NCI-H2107 treated with DMSO at 0.1 percent for 48 hours (cell line): ENCODE measurements around the gene FHAD1.
A peak's percentile ranks its signal among the peaks of the same experiment; 100 is the strongest.
"Not testable (repeated sequence)": the region's sequence is repeated elsewhere in the genome, so short reads cannot be mapped to it uniquely, and the experiment has no call there.

ENCODE experiments used
- DNase-seq: peaks from one replicate; lab custom pipeline; 2025; ENCODE audit not compliant: unreplicated experiment; lab: John Stamatoyannopoulos, UW

Gene FHAD1

DNA sequence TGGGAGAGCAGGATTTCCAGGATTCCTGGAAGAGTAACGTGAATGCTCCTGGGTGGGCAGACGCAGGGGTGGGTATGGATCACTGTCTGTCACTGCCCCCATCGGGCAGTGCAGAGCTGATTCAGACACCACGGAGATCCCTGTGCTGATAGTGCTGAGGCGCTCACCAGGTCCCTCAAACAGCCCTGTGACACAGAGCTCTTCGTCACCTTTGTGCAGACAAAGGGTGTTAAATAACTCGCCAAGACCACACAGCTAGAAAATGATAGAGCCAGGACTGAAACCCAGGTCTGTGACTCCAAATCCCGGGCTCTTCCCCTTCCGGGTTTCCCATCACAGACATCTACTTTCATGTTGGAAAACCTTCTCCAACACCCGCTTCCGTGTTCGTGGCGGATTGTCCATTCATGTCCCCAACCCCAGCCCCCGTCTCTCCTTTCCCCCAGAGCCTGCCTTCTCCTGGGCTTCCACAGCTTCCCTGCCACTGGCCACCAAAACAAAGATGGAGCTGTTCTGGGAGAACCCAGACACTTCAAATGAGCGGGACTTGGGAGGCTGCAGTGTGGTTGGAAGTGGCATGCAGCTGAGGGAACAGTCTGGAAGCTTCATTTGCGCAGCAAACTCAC is 165.3 kb downstream of the FHAD1 start:
- no peak for DNase-seq

DNA sequence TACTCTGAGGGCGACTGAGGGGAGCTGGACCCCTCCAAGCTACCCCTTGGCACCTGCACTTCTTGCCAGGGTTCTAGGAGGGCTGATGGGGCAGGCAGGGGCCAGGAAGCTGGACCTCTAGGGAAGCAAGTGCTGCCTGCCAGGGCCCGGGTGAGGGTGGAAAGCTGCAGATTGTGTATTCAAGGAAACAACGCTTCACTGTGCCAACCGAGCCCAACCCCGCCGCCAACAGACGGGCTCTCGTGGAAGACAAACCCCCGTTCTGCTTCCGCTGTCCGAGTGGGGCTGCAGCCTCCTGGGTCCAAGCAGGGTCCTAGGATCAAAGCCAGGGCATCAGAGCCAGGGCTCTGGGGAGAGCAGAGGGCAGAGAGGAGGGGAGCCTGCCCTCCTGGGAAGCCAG is 165.8 kb downstream of the FHAD1 start:
- DNase-seq = no peak

DNA sequence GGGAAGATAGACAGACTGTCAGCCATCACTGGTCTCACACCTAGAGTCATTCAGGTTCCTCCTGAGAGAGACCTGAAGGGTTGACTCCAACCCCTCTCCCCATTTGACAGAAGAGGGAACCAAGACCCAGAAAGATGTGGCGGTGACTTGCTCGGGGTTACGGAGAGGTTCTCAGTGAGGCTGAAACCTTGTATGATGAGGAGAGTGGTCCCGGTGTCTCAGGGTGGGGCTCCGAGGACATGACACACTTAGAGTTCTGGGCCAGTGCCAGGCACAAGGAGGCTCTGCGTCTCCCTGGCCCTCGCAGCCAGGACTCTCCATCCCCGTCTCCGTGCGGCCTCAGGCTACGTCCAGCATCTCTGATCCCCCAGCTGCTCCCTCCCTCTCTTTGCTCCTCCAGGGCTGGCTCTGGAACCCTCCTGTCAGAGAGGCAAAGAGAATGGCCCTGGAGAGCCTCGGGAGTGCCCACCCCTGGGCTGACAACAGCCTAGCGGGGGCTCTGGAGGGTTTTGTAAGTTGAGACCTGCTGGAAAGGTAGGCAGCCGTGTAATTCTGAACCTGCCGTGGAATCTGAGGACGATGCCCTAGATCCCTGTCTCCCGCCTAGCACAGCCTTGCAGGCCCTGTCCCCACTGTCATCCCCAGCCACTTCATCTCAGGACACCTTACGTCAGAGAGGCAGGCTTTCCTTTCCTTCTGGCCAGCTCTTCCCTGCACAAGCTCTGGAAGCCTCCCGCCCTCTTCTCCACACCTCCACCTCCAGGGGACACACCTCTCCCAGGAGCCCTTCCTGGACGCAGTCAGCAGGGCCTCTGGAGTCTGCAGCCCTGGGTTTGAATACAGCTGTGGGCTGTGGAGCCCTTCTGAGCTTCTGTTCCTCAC is 166.8 kb downstream of the FHAD1 start:
- DNase-seq = no peak

DNA sequence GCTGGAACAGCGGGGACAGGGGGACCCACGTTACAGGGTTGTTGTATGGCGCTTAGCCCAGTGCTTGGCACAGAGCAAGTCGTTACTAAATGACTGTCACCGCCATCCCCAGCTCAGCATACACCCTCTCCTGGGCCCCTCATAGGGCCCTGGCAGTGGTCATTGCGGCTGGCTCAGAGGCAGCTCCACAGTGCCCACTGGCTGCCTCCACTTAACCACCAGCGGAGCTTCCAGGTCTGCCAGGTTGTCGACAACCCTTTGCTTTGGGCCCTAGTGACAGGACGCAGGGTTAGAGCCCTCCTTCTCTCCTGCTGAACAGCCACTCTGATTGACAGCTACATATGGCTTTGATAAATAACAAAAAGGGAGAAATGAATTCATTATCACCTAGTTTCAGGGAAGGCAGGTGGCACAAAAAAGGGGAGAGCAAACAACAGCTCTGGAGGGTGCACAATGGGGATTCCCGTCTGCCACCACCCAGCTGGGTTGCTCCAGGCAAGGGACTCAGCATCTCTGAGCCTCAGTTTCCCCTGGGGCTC is 167.5 kb downstream of the FHAD1 start:
- no peak for DNase-seq

DNA sequence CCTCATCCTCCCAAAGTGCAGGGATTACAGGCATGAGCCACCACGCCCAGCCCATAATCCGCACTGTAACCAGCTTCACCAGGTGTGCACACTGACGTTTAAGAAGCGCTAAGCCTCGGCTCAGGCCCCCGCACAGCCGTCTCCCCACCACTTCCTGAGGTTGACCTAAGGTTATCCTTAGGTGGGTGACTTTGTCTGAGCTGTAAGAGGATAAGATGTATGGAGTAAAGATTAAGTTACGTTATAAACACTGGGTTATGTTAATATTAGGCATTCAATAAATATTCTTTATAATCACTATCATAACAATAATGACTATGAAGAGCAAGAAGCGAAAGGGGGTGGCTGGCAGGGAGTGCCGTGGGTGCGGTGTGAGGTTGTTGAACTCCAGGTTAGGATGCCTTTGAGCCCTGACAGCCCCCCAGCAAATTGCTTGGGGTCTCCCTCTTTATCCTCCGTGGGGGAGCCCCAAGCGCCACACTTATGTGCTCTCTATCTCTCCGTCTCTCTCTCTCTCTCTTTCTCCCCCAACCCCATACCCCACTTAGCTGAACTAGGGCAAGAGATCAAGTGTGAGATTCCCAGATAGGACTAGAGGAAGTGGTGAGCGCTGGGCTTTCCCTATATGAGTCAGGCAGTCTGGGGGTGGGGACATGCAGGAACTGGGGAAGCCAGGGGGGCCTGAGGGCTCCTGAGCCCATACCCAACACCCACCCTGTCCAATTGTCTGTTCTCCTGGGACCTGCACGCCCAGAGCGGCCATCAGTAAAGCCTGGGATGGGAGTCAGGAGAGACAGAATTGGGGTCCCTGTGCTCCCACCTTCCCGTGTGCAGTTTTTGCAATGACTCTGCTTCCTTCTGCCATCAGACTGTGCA is 170.3 kb downstream of the FHAD1 start:
- no peak for DNase-seq

DNA sequence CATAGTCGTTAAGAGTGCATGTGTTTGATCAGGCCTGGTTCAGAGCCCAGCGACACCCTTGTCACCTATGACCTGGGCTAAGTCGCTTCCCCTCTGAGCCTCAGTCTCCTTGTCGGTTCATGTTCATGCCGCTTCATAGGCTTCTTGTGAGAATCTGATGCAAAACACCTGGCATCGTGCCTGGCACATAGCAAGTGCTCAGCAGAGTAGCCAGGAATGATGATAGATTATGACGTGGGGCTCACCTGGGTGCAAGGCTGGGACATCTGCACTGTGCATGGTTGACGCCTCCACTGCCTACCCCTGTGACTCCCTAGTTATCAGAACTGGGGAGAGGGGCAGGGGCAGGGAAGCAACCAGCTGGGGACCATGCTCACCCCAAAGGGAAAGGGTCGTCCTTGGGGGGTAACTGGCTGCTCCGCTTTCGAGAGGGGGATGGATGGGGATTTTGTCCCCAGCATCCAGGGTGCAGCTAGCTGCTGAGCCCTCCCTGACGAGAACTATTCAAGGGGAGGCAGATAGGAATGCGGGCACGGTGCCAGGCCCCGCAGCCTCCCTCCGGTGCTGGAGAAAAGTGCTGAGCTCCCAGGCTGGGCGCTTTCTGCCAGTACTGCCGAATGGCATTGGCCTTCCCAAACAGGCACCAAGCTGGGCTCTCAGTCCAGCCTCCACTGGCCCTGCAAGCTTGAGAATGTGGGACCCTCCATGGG is 171.9 kb downstream of the FHAD1 start:
- no peak for DNase-seq

DNA sequence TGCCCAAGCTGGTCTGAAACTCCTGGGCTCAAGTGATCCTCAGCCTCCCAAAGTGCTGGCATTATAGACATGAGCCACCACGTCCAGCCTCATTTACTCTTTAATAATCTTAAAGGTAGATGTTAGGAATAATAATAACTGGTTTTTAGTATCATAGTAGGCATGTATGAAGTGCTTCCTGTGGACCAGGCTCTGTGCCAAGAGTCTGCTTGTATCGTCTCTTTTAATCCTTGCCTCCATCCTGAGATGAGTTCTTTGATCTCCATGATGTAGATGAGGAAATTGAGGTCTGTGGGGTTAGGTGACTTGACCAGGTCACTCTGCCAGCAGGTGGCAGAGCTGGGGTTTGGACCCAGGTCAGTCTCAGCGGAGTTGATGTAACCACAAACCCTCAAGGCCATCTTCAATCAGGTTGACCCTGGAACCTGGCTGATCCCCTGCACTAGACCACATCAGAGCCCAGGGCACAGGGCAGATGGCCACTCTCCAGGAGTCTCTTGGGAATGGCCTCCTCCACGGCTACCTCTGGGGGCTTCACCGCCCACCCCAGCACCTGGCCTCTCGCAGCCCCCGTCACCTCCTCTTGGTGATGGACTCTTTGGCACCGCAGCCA is 173.9 kb downstream of the FHAD1 start:
- no peak for DNase-seq

DNA sequence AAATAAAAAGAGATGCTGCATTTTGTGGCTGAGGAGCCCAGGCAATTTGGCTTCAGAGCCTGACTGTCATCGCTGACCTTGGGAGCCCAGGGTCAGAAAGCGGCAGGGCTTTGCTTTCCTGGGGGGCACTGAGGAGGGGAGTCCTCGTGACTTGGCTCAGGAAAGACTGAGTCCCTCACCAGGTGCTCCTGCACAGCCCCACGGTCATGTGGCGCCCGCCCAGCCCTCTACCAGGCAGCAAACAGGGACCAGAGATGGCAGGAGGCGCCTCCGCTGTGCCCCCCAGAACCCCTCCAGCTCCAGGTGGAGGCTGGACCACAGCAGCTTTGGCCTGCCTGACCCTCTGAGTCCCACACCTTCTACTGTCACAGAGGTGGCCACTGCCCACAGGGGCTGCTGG is 175.8 kb downstream of the FHAD1 start:
- DNase-seq = no peak

DNA sequence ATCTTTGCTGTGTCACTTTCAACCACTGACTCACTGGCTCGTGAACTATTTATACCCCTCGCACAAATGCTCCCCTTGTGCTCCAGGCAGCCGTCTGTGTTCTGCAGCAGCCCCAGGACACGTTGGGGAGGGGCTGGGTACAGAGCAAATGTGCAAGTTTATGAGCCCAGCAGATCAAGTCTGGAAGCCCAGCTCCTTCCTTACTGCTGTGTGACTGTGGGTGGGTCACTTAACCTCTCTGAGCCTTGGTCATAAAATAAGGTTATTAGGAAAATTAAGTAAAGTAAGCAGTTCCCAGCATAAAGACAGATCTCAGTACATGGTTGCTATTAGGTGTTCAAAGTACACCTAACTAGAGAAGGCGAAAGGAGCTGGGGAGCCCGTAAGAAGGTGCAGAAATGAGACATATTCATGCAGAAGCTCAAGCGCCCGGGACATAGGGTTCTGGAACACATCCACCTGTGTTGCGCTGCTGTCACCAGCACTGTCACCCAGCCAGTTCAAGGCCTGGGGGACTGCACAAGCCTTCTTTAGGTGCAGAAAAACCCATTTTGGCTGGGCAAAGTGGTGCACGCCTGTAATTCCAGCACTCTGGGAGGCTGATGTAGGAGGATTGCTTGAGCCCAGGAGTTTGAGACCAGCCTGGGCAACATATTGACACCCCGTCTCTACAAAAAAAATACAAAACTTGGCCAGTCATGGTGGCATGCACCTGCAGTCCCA is 176.5 kb downstream of the FHAD1 start:
- no peak for DNase-seq

DNA sequence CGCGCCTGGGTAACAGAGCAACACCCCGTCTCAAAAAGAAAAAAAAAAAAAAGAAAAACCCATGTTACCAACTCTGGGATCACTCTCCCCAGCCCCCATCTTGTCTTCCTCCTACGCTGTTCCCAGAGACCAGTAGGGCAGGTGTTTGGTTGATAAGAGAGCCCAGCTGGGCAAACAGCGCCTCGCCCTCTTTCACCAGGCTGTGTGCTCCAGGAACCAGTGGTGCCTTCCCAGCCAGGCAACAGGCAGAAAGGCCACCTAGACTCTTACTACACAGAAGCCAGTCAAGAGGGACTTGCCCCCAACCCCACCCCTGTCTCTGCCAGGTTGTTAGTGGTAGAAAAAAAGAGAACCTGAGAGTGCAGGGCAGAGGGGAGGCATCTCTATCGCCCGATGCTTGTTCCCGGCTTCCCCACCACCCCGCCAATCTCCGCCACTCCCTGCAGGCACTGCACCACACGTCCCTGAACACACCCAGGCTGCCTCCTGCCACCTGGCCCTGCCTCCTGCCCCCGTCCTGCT is 177.2 kb downstream of the FHAD1 start:
- peak; percentile 97 for DNase-seq

DNA sequence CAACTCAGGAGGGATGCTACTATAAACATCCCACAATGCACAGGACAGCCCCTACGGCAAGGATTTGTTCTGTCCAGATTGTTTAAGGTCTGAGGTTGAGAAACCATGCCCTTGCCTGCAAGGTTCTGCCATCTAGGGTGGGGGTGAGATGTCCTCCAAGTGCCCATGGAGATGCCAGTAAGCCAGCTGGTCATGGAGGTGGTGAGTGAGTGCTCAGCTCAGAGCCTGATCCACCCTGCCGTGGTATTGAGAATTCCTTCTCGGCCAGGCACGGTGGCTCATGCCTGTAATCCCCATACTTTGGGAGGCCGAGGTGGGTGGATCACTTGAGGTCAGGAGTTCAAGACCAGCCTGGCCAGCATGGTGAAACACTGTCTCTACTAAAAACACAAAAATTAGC is 178.0 kb downstream of the FHAD1 start:
- no peak for DNase-seq

DNA sequence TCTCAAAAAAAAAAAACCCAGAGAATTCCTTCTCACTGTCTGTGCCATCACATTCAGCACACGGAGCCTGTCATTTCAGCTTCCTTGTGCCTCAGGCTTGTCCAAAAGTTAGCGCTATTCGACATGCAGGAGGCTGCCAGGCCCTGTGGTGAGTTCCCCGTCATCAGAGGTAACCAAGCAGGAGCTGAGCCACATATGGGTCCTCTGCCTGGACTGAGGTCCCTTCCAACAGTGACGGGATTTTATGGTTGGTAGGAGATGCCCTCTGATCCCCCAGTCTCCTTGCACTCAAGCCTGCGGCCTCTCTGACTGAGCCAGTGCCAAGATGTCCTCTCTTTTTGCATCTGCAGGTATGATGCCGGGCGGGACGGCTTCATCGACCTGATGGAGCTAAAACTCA is 178.5 kb downstream of the FHAD1 start:
- DNase-seq = no peak

DNA sequence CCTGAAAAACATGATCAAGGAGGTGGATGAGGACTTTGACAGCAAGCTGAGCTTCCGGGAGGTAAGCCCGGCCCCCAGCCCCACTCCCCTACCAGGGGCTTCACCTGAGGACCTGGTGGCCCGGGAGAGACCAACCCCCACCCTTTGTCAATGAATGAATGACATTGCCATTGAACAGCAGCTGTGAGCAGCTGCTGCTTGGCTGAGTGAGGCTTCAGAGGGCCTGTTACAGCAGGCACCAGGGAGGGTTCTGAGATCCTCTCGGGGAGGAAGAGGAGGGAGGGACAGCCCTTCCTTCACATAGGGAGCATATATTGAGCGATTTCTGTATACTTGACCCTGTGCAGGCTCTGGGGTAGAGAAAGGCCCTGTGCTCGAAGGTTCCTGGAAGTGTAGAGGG is 178.9 kb downstream of the FHAD1 start:
- no peak for DNase-seq

DNA sequence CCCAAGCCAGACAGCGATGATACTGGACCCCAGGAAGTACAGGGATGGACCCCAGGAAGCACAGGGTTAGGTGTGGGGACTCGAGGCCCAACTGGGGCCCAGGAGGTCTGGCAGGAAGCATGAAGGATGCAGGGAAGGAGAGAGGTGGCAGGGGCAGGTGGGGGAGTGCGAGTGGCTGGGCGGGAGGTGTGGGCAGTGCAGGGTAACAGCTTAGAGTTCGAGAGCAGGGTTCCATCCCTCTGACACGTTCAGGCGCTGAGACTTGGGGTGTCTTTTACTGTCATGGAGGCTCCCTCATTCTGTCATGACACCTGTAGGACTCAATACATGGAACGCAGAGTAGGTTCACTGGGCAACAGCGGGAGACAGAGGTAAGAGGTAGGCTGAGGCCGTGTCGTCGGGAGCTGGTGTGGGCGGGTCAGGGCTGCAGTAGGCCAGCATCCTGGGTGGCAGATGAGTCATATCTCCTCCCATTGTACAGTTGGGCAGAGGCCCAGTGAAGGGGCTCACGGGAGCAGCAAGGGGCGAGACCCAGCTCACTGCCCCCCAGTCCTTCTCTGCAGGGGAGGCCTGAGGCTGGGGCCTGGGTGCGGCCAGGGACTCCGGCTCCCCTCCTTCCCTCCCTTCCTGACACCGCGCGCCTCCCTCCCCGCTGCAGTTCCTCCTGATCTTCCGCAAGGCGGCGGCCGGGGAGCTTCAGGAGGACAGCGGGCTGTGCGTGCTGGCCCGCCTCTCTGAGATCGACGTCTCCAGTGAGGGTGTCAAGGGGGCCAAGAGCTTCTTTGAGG is 179.7 kb downstream of the FHAD1 start:
- no peak for DNase-seq

DNA sequence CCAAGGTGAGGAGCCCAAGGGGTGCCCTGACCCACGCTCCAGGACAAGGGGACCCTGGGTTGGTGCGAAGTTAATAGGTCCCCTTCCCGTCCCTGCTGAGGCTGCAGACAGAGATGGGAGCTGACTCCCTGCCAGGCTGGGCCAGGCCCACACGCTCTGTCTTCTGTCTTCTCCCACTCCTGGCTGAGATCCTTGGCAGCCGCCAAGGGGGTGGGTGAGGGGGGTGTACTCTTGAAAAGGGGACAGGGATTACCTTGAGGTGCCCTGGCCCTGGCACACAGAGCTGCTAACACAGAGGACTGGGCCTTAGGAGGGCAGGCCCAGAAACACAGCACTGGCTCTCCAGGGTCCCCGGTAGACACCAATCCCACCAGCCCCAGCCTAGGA is 180.2 kb downstream of the FHAD1 start:
- DNase-seq = no peak

DNA sequence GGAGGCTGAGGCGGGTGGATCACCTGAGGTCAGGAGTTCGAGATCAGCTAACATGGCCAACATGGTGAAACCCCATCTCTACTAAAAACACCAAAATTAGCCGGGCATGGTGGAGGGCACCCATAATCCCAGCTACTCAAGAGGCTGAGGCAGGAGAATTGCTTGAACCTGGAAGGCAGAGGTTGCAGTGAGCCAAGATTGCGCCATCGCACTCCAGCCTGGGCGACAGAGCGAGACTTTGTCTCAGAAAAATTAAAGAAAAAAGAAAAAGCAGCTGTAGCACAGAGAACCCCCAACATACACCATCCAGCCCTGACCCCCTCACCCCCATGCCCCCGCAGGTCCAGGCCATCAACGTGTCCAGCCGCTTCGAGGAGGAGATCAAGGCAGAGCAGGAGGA is 181.2 kb downstream of the FHAD1 start:
- DNase-seq = not testable (repeated sequence)

DNA sequence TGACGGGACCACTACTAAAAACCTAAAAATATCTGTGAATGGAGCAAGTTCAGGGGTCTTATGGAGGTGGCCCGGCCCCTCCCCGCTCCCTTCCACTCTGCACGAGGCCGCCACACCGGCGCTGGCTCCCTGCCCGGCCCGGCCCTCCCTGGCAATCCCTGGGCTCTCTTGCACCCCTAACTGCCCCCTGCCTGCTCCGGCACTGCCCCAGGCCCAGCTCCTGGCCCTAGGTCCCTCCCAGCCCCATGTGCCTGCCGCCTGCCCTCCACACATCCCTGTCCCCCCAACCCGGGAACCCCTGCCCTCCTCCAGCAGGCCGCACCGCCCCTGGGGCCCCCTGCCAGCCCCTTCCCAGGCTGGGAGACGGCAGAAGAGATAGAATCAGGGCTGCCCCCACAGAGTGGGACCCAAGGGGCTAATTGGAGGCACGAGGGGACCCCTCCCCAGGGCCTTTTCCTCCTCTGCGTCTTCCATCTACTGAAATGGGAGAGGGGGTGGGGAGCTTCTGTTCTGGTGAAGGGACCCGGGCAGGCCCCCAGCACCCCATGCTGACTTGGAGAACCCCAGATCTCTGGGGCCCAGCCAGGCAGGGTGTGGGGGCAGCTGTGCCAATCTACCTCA is 181.9 kb downstream of the FHAD1 start:
- DNase-seq = no peak

DNA sequence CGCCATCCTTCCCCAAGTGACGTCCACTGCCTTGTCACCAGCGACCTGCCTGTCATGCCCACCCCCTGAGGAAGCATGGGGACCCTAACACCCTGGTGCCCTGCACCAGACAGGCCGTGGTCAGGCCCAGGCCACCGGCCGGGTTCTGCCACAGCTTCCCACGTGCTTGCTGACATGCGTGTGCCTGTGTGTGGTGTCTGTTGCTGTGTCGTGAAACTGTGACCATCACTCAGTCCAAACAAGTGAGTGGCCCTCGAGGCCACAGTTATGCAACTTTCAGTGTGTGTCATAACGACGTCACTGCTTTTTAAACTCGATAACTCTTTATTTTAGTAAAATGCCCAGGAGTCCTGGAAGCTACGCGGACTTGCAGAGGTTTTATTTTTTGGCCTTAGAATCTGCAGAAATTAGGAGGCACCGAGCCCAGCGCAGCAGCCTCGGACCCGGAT is 182.7 kb downstream of the FHAD1 start:
- no peak for DNase-seq
